ENCODE data around the gene POLA1.

Gene POLA1

DNA sequence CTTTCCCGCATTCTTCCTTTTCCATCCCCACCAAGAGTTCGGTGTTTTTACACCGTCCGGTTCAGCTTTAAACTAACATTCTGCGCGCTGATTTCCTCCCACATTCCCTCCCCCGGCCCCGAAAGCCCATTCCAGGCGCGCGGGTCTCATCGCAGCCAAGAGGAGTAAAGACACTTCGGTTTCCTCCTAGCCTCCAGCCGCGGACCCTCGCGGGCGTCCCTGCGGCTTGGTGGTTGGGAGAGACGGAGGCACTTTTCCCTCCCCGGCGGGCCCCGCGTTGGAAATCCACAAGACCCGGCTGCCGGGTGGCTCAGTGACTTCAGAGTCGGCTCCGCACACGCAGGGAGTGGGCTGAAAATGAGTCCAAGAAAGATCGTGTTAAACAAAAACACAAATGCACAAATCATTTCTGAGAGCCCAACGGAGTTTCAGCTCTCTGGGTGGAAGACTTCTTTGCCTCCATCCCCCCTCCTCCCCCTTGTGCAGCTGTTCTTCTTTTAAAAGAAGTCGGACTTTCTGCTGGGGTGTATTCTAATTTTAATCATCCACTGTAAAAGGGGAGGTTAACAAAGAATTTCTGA lies 324.0 kb downstream of the POLA1 start:
- Histone ChIP-seq H3K9ac (ENCODE audit: low read length) (no peak overlapping the region), H3K36me3 (replicated peaks; ENCODE audit: low read depth, low read length) (no peaks in the 10 kb centered on the region), H3K9me3 (ENCODE audit: insufficient read depth, low read length) (no peaks in the 10 kb centered on the region), H3K27ac (ENCODE audit: low read length) (no peak overlapping the region), H3K79me2 (ENCODE audit: low read length) (no peaks in the 10 kb centered on the region), H3K4me1 (ENCODE audit: low read length) (no peaks in the 10 kb centered on the region), H3K4me3 (ENCODE audit: low read length) (no peak overlapping the region), H3K27me3 (ENCODE audit: low read depth, low read length) (no peaks in the 10 kb centered on the region), H4K20me1 (ENCODE audit: insufficient read depth, low read length) (no peaks in the 10 kb centered on the region), H2AFZ (ENCODE audit: low read depth, low read length) (no peak overlapping the region), H3K4me2 (ENCODE audit: low read length) (no peak overlapping the region)
- TF ChIP-seq, protein P1, sequence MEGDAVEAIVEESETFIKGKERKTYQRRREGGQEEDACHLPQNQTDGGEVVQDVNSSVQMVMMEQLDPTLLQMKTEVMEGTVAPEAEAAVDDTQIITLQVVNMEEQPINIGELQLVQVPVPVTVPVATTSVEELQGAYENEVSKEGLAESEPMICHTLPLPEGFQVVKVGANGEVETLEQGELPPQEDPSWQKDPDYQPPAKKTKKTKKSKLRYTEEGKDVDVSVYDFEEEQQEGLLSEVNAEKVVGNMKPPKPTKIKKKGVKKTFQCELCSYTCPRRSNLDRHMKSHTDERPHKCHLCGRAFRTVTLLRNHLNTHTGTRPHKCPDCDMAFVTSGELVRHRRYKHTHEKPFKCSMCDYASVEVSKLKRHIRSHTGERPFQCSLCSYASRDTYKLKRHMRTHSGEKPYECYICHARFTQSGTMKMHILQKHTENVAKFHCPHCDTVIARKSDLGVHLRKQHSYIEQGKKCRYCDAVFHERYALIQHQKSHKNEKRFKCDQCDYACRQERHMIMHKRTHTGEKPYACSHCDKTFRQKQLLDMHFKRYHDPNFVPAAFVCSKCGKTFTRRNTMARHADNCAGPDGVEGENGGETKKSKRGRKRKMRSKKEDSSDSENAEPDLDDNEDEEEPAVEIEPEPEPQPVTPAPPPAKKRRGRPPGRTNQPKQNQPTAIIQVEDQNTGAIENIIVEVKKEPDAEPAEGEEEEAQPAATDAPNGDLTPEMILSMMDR (IDR thresholded peaks at IDR 0.05; ENCODE audit: low read depth, low read length), result no peak
- TF ChIP-seq EZH2phosphoT487 (IDR thresholded peaks at IDR 0.05; ENCODE audit: low read depth), result no peak

DNA sequence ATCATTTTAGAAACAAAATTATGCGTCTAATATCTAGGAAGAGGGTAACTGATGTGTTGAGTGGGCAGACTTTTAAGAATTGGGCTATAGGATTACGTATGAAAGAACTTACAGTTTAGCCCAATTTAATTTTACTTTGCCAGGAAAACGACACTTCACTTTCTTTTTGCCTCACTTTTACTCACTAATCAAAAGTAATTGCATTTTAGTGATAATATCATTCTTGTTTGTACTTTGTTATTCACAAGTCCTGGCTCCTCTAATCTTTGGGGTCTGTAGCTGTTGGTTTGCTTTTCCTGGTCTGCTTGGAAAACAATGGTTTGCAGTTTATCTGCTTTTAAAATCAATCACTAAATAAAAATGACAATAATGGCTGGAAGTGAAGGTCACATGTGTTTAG lies 325.0 kb downstream of the POLA1 start:
- no peaks in the 10 kb centered on the region for H3K9me3 ChIP-seq (ENCODE audit: insufficient read depth, low read length)
- no peaks in the 10 kb centered on the region for H3K27me3 ChIP-seq (ENCODE audit: low read depth, low read length)
- H3K79me2 ChIP-seq (ENCODE audit: low read length), result no peaks in the 10 kb centered on the region
- H4K20me1 ChIP-seq (ENCODE audit: insufficient read depth, low read length), result no peaks in the 10 kb centered on the region
- H3K36me3 ChIP-seq (replicated peaks; ENCODE audit: low read depth, low read length), result no peaks in the 10 kb centered on the region
- H3K27ac ChIP-seq (ENCODE audit: low read length), result no peak overlapping the region
- TF ChIP-seq, protein P1 (IDR thresholded peaks at IDR 0.05; ENCODE audit: low read depth, low read length), result no peak
- TF ChIP-seq EZH2phosphoT487 (IDR thresholded peaks at IDR 0.05; ENCODE audit: low read depth), result no peak
- H3K4me2 ChIP-seq (ENCODE audit: low read length), result no peak overlapping the region
- H3K9ac ChIP-seq (ENCODE audit: low read length), result no peak overlapping the region
- no peak overlapping the region for H2AFZ ChIP-seq (ENCODE audit: low read depth, low read length)
- no peak overlapping the region for H3K4me3 ChIP-seq (ENCODE audit: low read length)
- no peaks in the 10 kb centered on the region for H3K4me1 ChIP-seq (ENCODE audit: low read length)

DNA sequence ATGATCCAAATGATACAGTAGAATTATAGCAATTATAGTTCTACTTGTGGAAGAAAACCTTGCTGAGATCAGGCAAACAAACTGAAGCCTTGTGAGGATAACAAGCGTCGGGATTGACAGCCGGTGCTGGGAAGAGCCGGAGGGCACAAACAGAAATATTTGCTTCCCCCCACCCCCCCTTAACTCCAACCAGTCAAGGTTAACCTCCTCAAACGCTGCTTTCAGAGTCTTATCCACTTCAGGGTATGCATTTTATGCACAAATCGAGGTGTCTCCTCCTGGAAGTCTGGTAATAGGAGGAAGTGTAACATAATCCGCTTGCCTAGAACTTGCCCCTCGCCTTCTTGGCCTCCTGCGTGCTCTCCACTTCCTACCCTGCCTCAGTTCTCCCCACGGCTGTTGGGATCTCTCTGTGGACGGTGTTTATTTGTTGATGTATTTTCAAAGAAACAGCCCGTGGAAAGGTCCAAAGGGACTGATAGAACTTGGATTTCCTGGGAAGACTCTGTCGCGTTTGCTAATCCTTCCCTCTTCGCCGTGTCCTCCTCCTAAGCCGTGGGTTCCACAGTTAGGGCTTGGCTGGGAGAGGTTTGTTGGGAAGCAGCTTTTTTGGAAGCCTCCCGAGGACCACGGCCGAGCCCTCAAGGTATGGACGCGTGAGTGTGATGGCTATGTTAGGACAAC lies 326.1 kb downstream of the POLA1 start:
- Histone ChIP-seq H3K4me2 (ENCODE audit: low read length) (no peak overlapping the region), H3K9me3 (ENCODE audit: insufficient read depth, low read length) (no peaks in the 10 kb centered on the region), H3K79me2 (ENCODE audit: low read length) (no peaks in the 10 kb centered on the region), H4K20me1 (ENCODE audit: insufficient read depth, low read length) (no peaks in the 10 kb centered on the region), H3K4me1 (ENCODE audit: low read length) (no peaks in the 10 kb centered on the region), H3K9ac (ENCODE audit: low read length) (no peak overlapping the region), H2AFZ (ENCODE audit: low read depth, low read length) (no peak overlapping the region), H3K27me3 (ENCODE audit: low read depth, low read length) (no peaks in the 10 kb centered on the region), H3K4me3 (ENCODE audit: low read length) (no peak overlapping the region), H3K27ac (ENCODE audit: low read length) (no peak overlapping the region), H3K36me3 (replicated peaks; ENCODE audit: low read depth, low read length) (no peaks in the 10 kb centered on the region)
- TF ChIP-seq, protein P1 (IDR thresholded peaks at IDR 0.05; ENCODE audit: low read depth, low read length), result no peak
- TF ChIP-seq EZH2phosphoT487 (IDR thresholded peaks at IDR 0.05; ENCODE audit: low read depth), result no peak

DNA sequence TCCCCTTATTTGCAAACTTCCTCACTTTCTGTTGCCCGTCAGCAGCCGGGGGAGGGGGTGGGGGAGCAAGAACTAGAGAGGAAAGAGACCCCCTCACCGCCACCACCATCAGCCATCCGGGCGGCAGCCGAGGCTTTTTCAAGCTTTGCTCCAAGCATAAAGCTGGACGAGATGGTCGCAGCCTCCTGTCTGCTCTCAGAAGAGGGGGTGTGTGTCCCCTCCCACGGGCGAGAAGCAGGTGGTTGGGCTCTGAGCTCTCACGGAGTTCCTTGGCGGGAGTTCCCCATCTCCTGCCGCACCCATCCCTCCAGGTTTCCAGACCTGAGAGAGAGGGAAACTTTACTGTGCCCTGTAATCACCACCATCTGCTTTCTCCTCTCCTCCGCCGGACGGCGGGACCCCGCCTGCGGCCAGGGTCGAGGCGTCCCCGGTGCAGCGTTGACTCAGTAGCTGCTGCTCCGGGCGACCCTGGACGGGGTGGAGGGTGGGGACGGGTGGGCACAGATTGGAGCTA lies 326.7 kb downstream of the POLA1 start:
- Histone ChIP-seq H3K79me2 (ENCODE audit: low read length) (no peaks in the 10 kb centered on the region), H2AFZ (ENCODE audit: low read depth, low read length) (no peak overlapping the region), H3K27me3 (ENCODE audit: low read depth, low read length) (no peaks in the 10 kb centered on the region), H3K4me2 (ENCODE audit: low read length) (no peak overlapping the region), H3K4me3 (ENCODE audit: low read length) (no peak overlapping the region), H3K36me3 (replicated peaks; ENCODE audit: low read depth, low read length) (no peaks in the 10 kb centered on the region), H3K27ac (ENCODE audit: low read length) (no peak overlapping the region), H3K9ac (ENCODE audit: low read length) (no peak overlapping the region), H4K20me1 (ENCODE audit: insufficient read depth, low read length) (no peaks in the 10 kb centered on the region), H3K9me3 (ENCODE audit: insufficient read depth, low read length) (no peaks in the 10 kb centered on the region), H3K4me1 (ENCODE audit: low read length) (no peaks in the 10 kb centered on the region)
- TF ChIP-seq EZH2phosphoT487 (IDR thresholded peaks at IDR 0.05; ENCODE audit: low read depth), result no peak
- TF ChIP-seq, protein P1 (IDR thresholded peaks at IDR 0.05; ENCODE audit: low read depth, low read length), result no peak

All from OCI-LY3 (cell line).